HepG2 (cell line): ENCODE results near the gene SH3PXD2A. TPM values are rescaled to one million over a fixed set of nuclear protein-coding genes. Genes with fewer than 3 reads are reported as not detected.

Experiments
- ATAC-seq: fragments of 200-7000 bp; cut with Tn5 transposase; 3 replicates; pipeline ENCODE4 v1.9.1; 2020; ENCODE audit warnings: mild to moderate bottlenecking, moderate library complexity
- BruUV-seq: library from RNA; stranded (reverse); fragments of 400-500 nt; replicated peaks from 2 replicates; lab custom pipeline; 2021; lab: Mats Ljungman, UMichigan
- CTCF ChIA-PET: fragments of 300-600 bp; formaldehyde crosslinking; extraction: SDS; loops from one replicate; lab custom pipeline; 2021; ENCODE audit warnings: low total read pairs, inconsistent platforms, low intra/inter-chr PET ratio; lab: Yijun Ruan, JAX
- POLR2A ChIA-PET: fragments of 350-600 bp; sonication (Branson Sonifier 250); formaldehyde crosslinking; loops from one replicate; lab custom pipeline; 2020; ENCODE audit warnings: antibody characterized with exemption, inconsistent platforms; lab: Yijun Ruan, JAX
- DNase-seq: peaks from one replicate; pipeline ENCODE4 v3.0.0-alpha.2; 2015; ENCODE audit warnings: low spot score
- FAIRE-seq: peaks from 3 replicates; lab custom pipeline; 2011; peaks lifted over from hg19 to GRCh38; lab: Jason Lieb, UNC
- H2AFZ ChIP-seq: one replicate; pipeline ENCODE4 v1.6.1; 2011; ENCODE audit warnings: low read length, inconsistent platforms
- H3K27ac ChIP-seq: fragments of 300-600 bp; 3 replicates; pipeline ENCODE4 v1.8.0; 2011; ENCODE audit warnings: mixed run types, mild to moderate bottlenecking, mixed read lengths, low read length, inconsistent platforms; ENCODE audit not compliant: insufficient read depth; ENCODE audit errors: extremely low read length
- H3K27me3 ChIP-seq, 2 experiments: fragments of 200-600 bp in 1 of 2; 2 replicates in 1 of 2; 3 replicates in 1 of 2; pipeline versions ENCODE4 v1.6.0 to v1.8.0; 2011; ENCODE audit warnings: low read length in 2 of 2, mild to moderate bottlenecking in 2 of 2, moderate library complexity in 2 of 2, inconsistent platforms in 1 of 2; ENCODE audit not compliant: insufficient read depth in 2 of 2, control insufficient read depth in 1 of 2
- H3K36me3 ChIP-seq, 2 experiments: fragments of 200-600 bp in 1 of 2; replicated peaks in 1 of 2; 2 replicates in 1 of 2; 3 replicates in 1 of 2; pipeline versions ENCODE4 v1.5.1 to v1.8.0; 2011; ENCODE audit warnings: low read length in 2 of 2, inconsistent platforms in 1 of 2; ENCODE audit not compliant: insufficient read depth in 2 of 2, control insufficient read depth in 1 of 2
- H3K4me1 ChIP-seq: 2 replicates; pipeline ENCODE4 v1.5.1; 2012; ENCODE audit warnings: low read length, inconsistent platforms; ENCODE audit not compliant: insufficient read depth
- H3K4me2 ChIP-seq: 2 replicates; pipeline ENCODE4 v1.6.0; 2011; ENCODE audit warnings: low read depth, low read length, inconsistent platforms
- H3K4me3 ChIP-seq, 3 experiments: fragments of 200-600 bp in 1 of 3; sonication (generic), shearing (Covaris generic) in 1 of 3; replicated peaks in 1 of 3; 2 replicates each; pipeline ENCODE4 v1.5.1; 2011 to 2016; ENCODE audit warnings: low read length in 3 of 3, inconsistent platforms in 2 of 3, low read depth in 2 of 3, mild to moderate bottlenecking in 2 of 3, control low read depth in 1 of 3, mixed read lengths in 1 of 3; ENCODE audit not compliant: insufficient read depth in 1 of 3
- H3K79me2 ChIP-seq: one replicate; pipeline ENCODE4 v1.6.1; 2011; ENCODE audit warnings: low read length, inconsistent platforms; ENCODE audit not compliant: insufficient read depth
- H3K9ac ChIP-seq: 2 replicates; pipeline ENCODE4 v1.6.0; 2011; ENCODE audit warnings: mild to moderate bottlenecking, low read depth, low read length, inconsistent platforms; ENCODE audit not compliant: insufficient read depth
- H3K9me3 ChIP-seq: 2 replicates; pipeline ENCODE4 v1.5.1; 2012; ENCODE audit warnings: mild to moderate bottlenecking, low read length
- H4K20me1 ChIP-seq: 2 replicates; pipeline ENCODE4 v1.6.0; 2011; ENCODE audit warnings: inconsistent platforms, mild to moderate bottlenecking, low read length, moderate library complexity; ENCODE audit not compliant: insufficient read depth
- BCL6 ChIP-seq: IDR thresholded peaks from 2 replicates; pipeline ENCODE4 v1.6.1; 2016; ENCODE audit warnings: missing genetic modification reagents, missing compliant biosample characterization
- DNMT1 ChIP-seq: sonication (generic); formaldehyde crosslinking; IDR thresholded peaks from 2 replicates; pipeline ENCODE4 v1.5.1; 2020; ENCODE audit warnings: mild to moderate bottlenecking, missing genetic modification reagents
- EP300 ChIP-seq, 3 experiments: sonication (generic) in 1 of 3; formaldehyde crosslinking in 1 of 3; IDR thresholded peaks; 2 replicates each; pipeline versions ENCODE4 v1.5.1 to v1.6.1; 2011 to 2020; ENCODE audit warnings: low read depth in 2 of 3, low read length in 2 of 3, borderline replicate concordance in 1 of 3, improper control_type of control experiment in 1 of 3, mild to moderate bottlenecking in 1 of 3, missing genetic modification reagents in 1 of 3, moderate library complexity in 1 of 3
- ETV5 ChIP-seq: IDR thresholded peaks from 2 replicates; pipeline ENCODE4 v1.6.1; 2018; ENCODE audit warnings: missing biosample characterization, missing genetic modification reagents, inconsistent platforms, borderline replicate concordance
- FOSL2 ChIP-seq: sonication (generic); formaldehyde crosslinking; IDR thresholded peaks from 2 replicates; pipeline ENCODE4 v1.4.0; 2020; ENCODE audit warnings: missing genetic modification reagents
- FOXA3 ChIP-seq: IDR thresholded peaks from 2 replicates; pipeline ENCODE4 v1.6.1; 2016; ENCODE audit warnings: missing genetic modification reagents, missing compliant biosample characterization
- HDAC2 ChIP-seq: sonication (generic); formaldehyde crosslinking; IDR thresholded peaks from 2 replicates; pipeline ENCODE4 v1.4.0; 2020; ENCODE audit warnings: missing genetic modification reagents
- MEIS1 ChIP-seq: sonication (generic); formaldehyde crosslinking; IDR thresholded peaks from 2 replicates; pipeline ENCODE4 v1.9.0; 2021; ENCODE audit warnings: mild to moderate bottlenecking, missing genetic modification reagents, moderate library complexity, borderline replicate concordance
- RXRB ChIP-seq: IDR thresholded peaks from 2 replicates; pipeline ENCODE4 v1.6.1; 2016; ENCODE audit warnings: borderline replicate concordance, missing genetic modification reagents, missing compliant biosample characterization
- SAP130 ChIP-seq: IDR thresholded peaks from 2 replicates; pipeline ENCODE4 v1.6.1; 2016; ENCODE audit warnings: low read depth
- ZNF224 ChIP-seq: sonication (generic); formaldehyde crosslinking; IDR thresholded peaks from 2 replicates; pipeline ENCODE4 v1.5.0; 2020; ENCODE audit warnings: mild to moderate bottlenecking, missing genetic modification reagents
- ZNF34 ChIP-seq: sonication (generic); formaldehyde crosslinking; IDR thresholded peaks from 2 replicates; pipeline ENCODE4 v1.4.0; 2020; ENCODE audit warnings: mild to moderate bottlenecking, missing genetic modification reagents, borderline replicate concordance
- ZNF460 ChIP-seq: sonication (generic); formaldehyde crosslinking; IDR thresholded peaks from 2 replicates; pipeline ENCODE4 v1.5.1; 2020; ENCODE audit warnings: missing genetic modification reagents, mild to moderate bottlenecking, borderline replicate concordance
- ZNF720 ChIP-seq: sonication (generic); formaldehyde crosslinking; IDR thresholded peaks from 2 replicates; pipeline ENCODE4 v1.4.0; 2020; ENCODE audit warnings: missing genetic modification reagents
- ZNF816 ChIP-seq: sonication (generic); formaldehyde crosslinking; IDR thresholded peaks from 2 replicates; pipeline ENCODE4 v1.8.0; 2022; ENCODE audit warnings: missing genetic modification reagents, mild to moderate bottlenecking, borderline replicate concordance
- WGBS: methylation state at CpG from one replicate; pipeline ENCODE4 v1.1.6; 2017; ENCODE audit warnings: low lambda C conversion rate; 5-methylcytosine and 5-hydroxymethylcytosine counted together
- in situ Hi-C: cut with HindIII; loops from 2 replicates; pipeline ENCODE4 v1.10.0; 2017; ENCODE audit warnings: low pct_unique_long_range_greater_than_20kb; ENCODE audit not compliant: extremely low pct_ligation_motif_present
- intact Hi-C: fragments of 100-400 bp; cut with micrococcal nuclease; formaldehyde crosslinking; loops from one replicate; pipeline ENCODE4 v1.10.0; 2022; ENCODE audit not compliant: unreplicated experiment
- polyA plus RNA-seq, 8 experiments: library from polyadenylated mRNA; depleted of rRNA in 3 of 8; stranded (reverse) in 7 of 8; unstranded in 1 of 8; fragments of >200 nt; fragmentation: Illumina TruSeq in 4 of 8; extraction: Trizol in 4 of 8; gene quantifications; 2 replicates each; pipeline versions ENCODE4 v1.2.1 to v1.2.3, GENCODE V29; 2011 to 2016; ENCODE audit warnings: low read depth in 4 of 8, missing spikeins in 1 of 8, mixed read lengths in 1 of 8; ENCODE audit not compliant: insufficient read depth in 1 of 8
- total RNA-seq, 5 experiments: library from RNA; depleted of rRNA; stranded (reverse); fragments of >200 nt; fragmentation: Illumina TruSeq; extraction: Trizol; gene quantifications; 2 replicates each; pipeline ENCODE4 v1.2.3, GENCODE V29; 2016; ENCODE audit warnings: low read depth in 1 of 5
- TF ChIP-seq, protein P1 (sequence below): fragments of 450-650 bp; IDR thresholded peaks from 2 replicates; pipeline ENCODE4 v1.6.1; 2016

Gene SH3PXD2A
- total and polyA plus RNA-seq, 2 of the 13 experiments (the other 11 are each of a cell fraction or from before 2014, with no cell fraction given) = 11.1 to 11.3 TPM

DNA sequence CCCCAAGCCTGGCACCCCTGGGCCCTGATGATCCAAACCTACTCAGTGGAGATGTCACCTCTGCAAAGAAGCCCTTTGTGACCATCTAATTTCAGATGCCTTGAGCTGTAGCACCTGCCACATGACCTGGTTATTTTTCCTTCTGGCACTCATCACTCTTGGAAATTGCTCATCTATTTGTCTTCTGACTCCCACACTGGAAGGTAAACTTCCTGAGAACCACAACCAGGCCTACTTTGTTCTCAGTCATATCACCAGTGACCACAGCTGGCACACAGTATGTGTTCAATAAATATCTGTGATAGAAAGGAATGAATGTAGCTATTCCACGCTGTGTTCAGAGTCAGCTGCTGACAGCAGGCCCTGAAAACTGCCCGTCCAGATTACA lies 97.1 kb downstream of the SH3PXD2A start:
- intact Hi-C loops = loop anchor here (2.0 to 5.0 kb wide), 2 partner anchors 37 to 41 kb away; no protein-coding TSS in a partner anchor
- H3K9ac ChIP-seq = no peak overlapping the region
- no peaks in the 10 kb centered on the region for H3K9me3 ChIP-seq
- WGBS = 79% methylated on average over 2 of the region's 2 CpGs
- CTCF ChIA-PET = no interaction called here
- FAIRE-seq (no peak), DNase-seq (peak; percentile 66), ATAC-seq (peak; percentile 14; the same call in 1 of the 3 replicates)
- peaks cover 31% of the 10 kb centered on the region for H3K4me1 ChIP-seq
- H4K20me1 ChIP-seq = peaks cover 3% of the 10 kb centered on the region
- no peaks in the 10 kb centered on the region for H3K27me3 ChIP-seq
- in situ Hi-C loops = no loop called here
- H3K36me3 ChIP-seq = peaks cover 16 to 47% of the 10 kb centered on the region in 2 experiments
- no peak overlapping the region for H2AFZ ChIP-seq
- TF ChIP-seq ETV5 (CRISPR knock-in tag) (peak; percentile 62; the same call in 1 of the 2 replicates), FOSL2 (CRISPR knock-in tag) (peak; percentile 74), EP300 (IDR thresholded peaks at IDR 0.05; ENCODE audit: low read depth in 2 of 2, low read length in 2 of 2) (peak in 1 of 2 experiments; percentile 42; a peak in 2 of 4 replicates), EP300 (CRISPR knock-in tag; IDR thresholded peaks at IDR 0.05; ENCODE audit: borderline replicate concordance) (no peak; the same call in 1 of the 2 replicates), RXRB (CRISPR knock-in tag) (no peak), SAP130 (CRISPR knock-in tag) (0 out of 2 replicates have a peak, but pooled peaks have one; percentile 38), ZNF460 (no peak), ZNF34 (CRISPR knock-in tag) (no peak), ZNF816 (CRISPR knock-in tag) (no peak), BCL6 (CRISPR knock-in tag) (no peak), ZNF720 (CRISPR knock-in tag) (no peak), FOXA3 (0 out of 2 replicates have a peak, but pooled peaks have one; percentile 26), DNMT1 (CRISPR knock-in tag) (no peak), ZNF224 (no peak), HDAC2 (CRISPR knock-in tag) (no peak), MEIS1 (no peak)
- TF ChIP-seq, protein P1, sequence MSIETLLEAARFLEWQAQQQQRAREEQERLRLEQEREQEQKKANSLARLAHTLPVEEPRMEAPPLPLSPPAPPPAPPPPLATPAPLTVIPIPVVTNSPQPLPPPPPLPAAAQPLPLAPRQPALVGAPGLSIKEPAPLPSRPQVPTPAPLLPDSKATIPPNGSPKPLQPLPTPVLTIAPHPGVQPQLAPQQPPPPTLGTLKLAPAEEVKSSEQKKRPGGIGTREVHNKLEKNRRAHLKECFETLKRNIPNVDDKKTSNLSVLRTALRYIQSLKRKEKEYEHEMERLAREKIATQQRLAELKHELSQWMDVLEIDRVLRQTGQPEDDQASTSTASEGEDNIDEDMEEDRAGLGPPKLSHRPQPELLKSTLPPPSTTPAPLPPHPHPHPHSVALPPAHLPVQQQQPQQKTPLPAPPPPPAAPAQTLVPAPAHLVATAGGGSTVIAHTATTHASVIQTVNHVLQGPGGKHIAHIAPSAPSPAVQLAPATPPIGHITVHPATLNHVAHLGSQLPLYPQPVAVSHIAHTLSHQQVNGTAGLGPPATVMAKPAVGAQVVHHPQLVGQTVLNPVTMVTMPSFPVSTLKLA = no peak
- H3K4me2 ChIP-seq = no peak overlapping the region
- POLR2A ChIA-PET = interaction anchor here (1.1 to 1.9 kb wide), 4 partner anchors 36 to 98 kb away, joined by 3 to 19 read pairs (median 4); partner anchors contain the start of gene SH3PXD2A
- peak overlapping the region; percentile 53 for H3K27ac ChIP-seq
- no peaks in the 10 kb centered on the region for H3K79me2 ChIP-seq
- no TSS peak for BruUV-seq
- H3K4me3 ChIP-seq = no peak overlapping the region
